Measurements from ENCODE around the gene OSBP. TPM values are rescaled to one million over a fixed set of nuclear protein-coding genes. Genes with fewer than 3 reads are reported as not detected.

The OSBP gene
- 10 to 100 TPM; 24.4 to 52.6 (median 35.0) TPM for total RNA-seq

DNA sequence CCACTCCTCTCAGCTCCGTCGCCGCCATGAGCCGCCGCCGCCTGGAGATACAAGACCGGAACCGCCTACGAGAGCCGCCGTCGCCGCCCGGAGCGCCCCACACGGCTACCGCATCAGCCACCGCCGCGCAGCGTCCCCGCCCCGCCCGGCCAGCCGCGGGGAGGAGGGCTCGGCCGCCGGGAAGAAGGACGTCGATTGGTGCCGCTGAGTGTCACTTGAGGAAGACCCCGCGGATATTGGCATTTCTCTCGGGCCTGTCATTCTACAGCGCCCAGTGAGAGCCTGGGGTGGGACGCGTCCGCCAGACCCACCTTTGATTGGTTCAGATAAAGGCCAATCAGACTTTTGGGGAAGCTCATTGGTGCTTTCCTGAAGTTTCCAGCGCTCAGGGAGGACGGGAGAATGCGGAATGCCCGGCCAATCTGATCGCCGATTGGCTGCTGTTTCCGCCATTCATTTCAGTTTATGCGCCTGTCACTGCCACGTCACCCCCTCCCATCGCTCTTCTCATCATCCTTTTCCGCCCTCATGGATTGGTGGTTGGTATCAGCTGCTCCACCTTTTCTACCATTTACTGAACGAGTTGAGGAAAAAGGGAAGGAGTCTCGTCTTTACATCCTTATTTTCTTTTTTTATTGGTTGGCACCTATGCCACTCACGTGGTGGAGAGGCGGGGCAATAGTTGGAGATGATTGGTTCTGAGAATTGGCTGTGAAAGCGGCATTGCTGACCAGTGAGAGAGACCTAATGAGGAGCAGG lies at the start of gene OSBP:
Gene OSBP, minus strand, starts transcription at position 138 of the 759 bp plus-strand sequence. Its CDS starts 110 bp downstream, at position 28.
- H3K9me3 ChIP-seq, result no peaks in the 10 kb centered on the region
- ATAC-seq (ENCODE audit: low FRiP score in 2 of 2), result peak; percentile 95 to 99
- peak within 1 kb of the TSS; percentile 81 to 91 (median 86) for H3K4me3 ChIP-seq
- no peaks in the 10 kb centered on the region for H3K27me3 ChIP-seq
- no peak for TF ChIP-seq EP300 (IDR thresholded peaks at IDR 0.05)
- peak; percentile 59 to 83 for TF ChIP-seq POLR2AphosphoS5 (IDR thresholded peaks at IDR 0.05)
- TF ChIP-seq, protein P1, sequence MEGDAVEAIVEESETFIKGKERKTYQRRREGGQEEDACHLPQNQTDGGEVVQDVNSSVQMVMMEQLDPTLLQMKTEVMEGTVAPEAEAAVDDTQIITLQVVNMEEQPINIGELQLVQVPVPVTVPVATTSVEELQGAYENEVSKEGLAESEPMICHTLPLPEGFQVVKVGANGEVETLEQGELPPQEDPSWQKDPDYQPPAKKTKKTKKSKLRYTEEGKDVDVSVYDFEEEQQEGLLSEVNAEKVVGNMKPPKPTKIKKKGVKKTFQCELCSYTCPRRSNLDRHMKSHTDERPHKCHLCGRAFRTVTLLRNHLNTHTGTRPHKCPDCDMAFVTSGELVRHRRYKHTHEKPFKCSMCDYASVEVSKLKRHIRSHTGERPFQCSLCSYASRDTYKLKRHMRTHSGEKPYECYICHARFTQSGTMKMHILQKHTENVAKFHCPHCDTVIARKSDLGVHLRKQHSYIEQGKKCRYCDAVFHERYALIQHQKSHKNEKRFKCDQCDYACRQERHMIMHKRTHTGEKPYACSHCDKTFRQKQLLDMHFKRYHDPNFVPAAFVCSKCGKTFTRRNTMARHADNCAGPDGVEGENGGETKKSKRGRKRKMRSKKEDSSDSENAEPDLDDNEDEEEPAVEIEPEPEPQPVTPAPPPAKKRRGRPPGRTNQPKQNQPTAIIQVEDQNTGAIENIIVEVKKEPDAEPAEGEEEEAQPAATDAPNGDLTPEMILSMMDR (IDR thresholded peaks at IDR 0.05), result peak in 2 of 6 experiments; percentile 4
- peak in 3 of 4 donors; percentile 59 to 92 (median 91) for TF ChIP-seq POLR2A (IDR thresholded peaks at IDR 0.05)
- peak within 1 kb of the TSS; percentile 91 to 97 (median 92) for H3K27ac ChIP-seq
- peak; percentile 98 to 99 for DNase-seq
- no peaks in the 10 kb centered on the region for H3K36me3 ChIP-seq
- 0% methylated on average over 16 to 26 of the region's 55 CpGs for WGBS, 2 donors
- H3K4me1 ChIP-seq, result peaks cover 30 to 45% (median 41%) of the 10 kb centered on the region in 4 donors

- H3K27ac ChIP-seq, result peak overlapping the region in 1 of 4 donors; percentile 35
- no peak overlapping the region for H3K4me3 ChIP-seq
- TF ChIP-seq EP300 (IDR thresholded peaks at IDR 0.05) (no peak), POLR2AphosphoS5 (IDR thresholded peaks at IDR 0.05) (no peak), POLR2A (IDR thresholded peaks at IDR 0.05) (no peak)
- TF ChIP-seq, protein P1 (IDR thresholded peaks at IDR 0.05), result no peak
- 83 to 84% methylated on average over 1 of the region's 1 CpG for WGBS, 2 donors
- H3K36me3 ChIP-seq, result peaks cover 31 to 96% (median 57%) of the 10 kb centered on the region in 4 donors
- H3K27me3 ChIP-seq, result no peaks in the 10 kb centered on the region
- peaks cover 6 to 25% (median 19%) of the 10 kb centered on the region in 4 donors for H3K4me1 ChIP-seq
- DNase-seq, result no peak
- ATAC-seq (ENCODE audit: low FRiP score in 2 of 2), result no peak
- no peaks in the 10 kb centered on the region for H3K9me3 ChIP-seq
These were observed 45.0 kb upstream of the OSBP start for GRCh38 chr11:59660621-59661020.

DNA sequence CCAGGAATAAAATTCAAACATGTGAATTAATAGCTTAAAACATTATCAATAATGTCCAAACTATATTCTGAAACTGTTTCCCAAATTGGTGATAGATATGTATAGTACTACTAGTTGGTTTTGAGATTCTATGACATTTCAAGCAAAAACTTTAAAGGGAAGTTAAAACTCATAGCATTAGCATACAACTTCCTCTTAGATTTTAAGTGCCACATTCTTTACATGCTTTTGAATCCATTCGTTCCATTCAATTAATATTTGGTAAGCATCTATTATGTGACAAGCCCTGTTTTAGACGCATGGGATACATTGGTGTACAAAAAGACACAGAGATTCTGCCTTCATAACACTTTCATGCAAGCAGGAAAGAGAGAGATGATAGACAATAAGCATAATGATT lies 44.4 kb upstream of the OSBP start:
- Histone ChIP-seq H3K4me1 (peaks cover 6 to 23% (median 17%) of the 10 kb centered on the region in 4 donors), H3K27ac (no peak overlapping the region), H3K9me3 (no peaks in the 10 kb centered on the region), H3K4me3 (no peak overlapping the region), H3K36me3 (peaks cover 32 to 96% (median 58%) of the 10 kb centered on the region in 4 donors), H3K27me3 (no peaks in the 10 kb centered on the region)
- no peak for ATAC-seq (ENCODE audit: low FRiP score in 2 of 2)
- TF ChIP-seq, protein P1 (IDR thresholded peaks at IDR 0.05), result no peak
- TF ChIP-seq POLR2A (IDR thresholded peaks at IDR 0.05) (no peak), EP300 (IDR thresholded peaks at IDR 0.05) (no peak), POLR2AphosphoS5 (IDR thresholded peaks at IDR 0.05) (no peak)
- WGBS, 2 donors, result 39 to 51% methylated on average over 2 of the region's 2 CpGs
- DNase-seq, result no peak

DNA sequence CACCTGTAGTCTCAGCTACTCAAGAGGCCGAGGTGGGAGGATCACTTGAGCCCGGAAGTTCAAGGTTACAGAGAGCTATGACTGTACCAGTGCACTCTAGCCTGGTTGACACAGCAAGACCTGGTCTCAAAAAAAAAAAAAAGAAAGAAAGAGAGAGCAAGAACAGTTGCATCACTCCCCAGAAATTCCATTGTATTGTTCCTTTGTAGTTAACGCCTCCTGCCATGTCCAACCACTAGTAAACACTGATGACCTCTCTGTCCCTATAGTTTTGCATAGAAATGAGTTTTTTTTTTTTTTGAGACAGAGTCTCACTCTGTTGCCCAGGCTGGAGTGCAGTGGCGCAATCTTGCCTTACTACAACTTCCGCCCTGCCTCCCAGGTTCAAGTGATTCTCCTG lies 42.5 kb upstream of the OSBP start:
- Histone ChIP-seq H3K27me3 (no peaks in the 10 kb centered on the region), H3K27ac (no peak overlapping the region), H3K4me3 (no peak overlapping the region), H3K36me3 (peaks cover 47 to 97% (median 68%) of the 10 kb centered on the region in 4 donors), H3K4me1 (peaks cover 6 to 23% (median 14%) of the 10 kb centered on the region in 4 donors), H3K9me3 (no peaks in the 10 kb centered on the region)
- no peak for DNase-seq
- no peak for TF ChIP-seq EP300 (IDR thresholded peaks at IDR 0.05)
- TF ChIP-seq, protein P1 (IDR thresholded peaks at IDR 0.05), result no peak
- TF ChIP-seq POLR2AphosphoS5 (IDR thresholded peaks at IDR 0.05), result no peak
- no peak for TF ChIP-seq POLR2A (IDR thresholded peaks at IDR 0.05)
- ATAC-seq (ENCODE audit: low FRiP score in 2 of 2), result no peak
- 87 to 94% methylated on average over 5 of the region's 5 CpGs for WGBS, 2 donors

Data from upper lobe of left lung (tissue), 6 donors.